HG03342 (cell line): ENCODE data around the gene PAX5.
A peak's percentile ranks its signal among the peaks of the same experiment; 100 is the strongest.
"Not testable (repeated sequence)": the region's sequence is repeated elsewhere in the genome, so short reads cannot be mapped to it uniquely, and the experiment has no call there.

ENCODE experiments used
- ATAC-seq: cut with Tn5 transposase; IDR thresholded peaks from one replicate; pipeline ENCODE4 v1.9.1; 2021; ENCODE audit warnings: mild to moderate bottlenecking, moderate library complexity; ENCODE audit not compliant: unreplicated experiment

PAX5 gene

DNA sequence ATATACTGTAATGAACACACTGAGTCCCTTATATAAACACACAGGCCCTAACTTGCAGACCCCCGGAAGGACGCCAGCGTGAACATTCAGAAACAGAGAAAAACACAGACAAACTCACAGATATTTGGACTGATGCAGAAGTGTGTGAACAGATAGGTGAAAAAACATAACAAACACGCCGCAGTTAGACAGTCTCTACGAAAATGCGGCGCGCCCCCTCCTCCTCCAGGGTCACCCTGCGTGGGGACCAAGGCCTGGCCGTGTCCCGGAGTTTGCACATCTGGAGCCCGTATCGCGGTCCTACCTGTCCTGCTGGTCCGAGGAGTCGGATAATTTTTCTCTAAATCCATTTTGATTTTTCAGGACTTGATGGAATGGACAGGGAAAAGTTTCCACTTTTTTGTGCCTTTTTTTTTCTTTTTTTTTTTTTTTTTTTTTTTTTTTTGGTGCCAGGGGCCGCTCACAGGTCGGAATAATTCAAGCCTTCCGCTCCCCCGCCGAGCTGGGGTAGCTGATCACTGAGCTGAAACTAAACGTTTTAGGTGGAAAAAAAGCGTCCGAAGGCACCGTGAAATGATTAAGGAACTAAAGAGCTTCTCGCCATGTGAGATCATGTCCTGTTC lies at the start of gene PAX5:
Gene PAX5, minus strand, starts transcription at position 587 of the 623 bp plus-strand sequence. Its CDS starts 237 bp downstream, at position 350.
- ATAC-seq: no peak

DNA sequence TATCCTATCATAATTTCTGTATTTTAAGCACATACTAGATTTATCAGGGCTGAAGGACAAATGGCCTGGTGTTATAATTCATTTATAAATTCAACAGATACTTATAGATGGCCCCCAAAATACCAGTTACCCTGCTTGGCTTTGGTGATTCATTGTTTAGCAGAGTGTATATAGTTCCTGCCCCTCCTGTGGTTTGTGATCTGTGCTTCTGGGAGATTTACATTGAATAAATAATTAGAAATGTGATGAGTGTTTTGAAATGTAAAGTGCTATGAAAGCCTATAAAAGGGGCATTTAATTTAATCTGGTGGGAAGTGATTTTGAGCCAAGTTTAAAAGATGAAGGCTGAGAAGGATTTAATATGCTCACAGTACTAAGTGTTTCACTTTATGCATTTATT lies 49.6 kb upstream of the PAX5 start:
- ATAC-seq: no peak

DNA sequence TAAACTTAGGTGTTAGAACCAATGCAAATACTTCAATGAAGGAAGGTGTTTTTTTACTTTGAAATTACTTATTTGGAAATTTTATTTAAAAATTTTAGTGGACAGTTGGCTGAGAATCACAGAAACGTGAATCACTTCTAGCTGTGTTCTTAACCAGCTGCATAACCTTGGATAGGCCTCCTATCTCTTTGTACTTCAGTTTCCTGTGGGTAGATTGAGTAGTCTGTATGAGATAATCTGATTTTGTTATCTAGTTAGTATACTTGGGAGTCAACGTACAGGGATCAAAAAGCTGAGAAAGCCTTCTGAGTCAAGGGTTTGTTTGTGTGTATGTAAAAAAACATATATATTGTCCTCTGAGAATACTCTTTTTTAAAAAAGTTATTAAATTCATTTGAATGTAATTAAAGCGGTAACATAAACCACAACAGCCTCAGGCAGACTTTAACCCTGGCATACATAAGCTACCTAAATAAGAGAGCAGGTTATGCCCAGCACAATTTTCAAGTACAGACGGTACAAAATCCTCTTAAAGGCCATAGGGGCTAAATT lies 48.2 kb upstream of the PAX5 start:
- no peak for ATAC-seq

DNA sequence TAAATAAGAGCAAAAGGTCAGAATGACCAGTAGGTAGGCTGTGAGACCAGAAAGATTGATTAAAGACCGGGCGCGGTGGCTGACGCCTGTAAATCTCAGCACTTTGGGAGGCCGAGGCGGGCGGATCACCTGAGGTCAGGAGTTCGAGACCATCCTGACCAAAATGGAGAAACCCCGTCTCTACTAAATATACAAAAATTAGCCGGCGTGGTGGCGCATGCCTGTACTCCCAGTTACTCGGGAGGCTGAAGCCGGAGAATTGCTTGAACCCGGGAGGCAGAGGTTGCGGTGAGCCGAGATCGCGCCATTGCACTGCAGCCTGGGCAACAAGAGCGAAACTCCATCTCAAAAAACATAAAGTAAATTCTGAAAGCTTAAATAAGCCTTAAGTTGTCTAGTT lies 47.4 kb upstream of the PAX5 start:
- not testable (repeated sequence) for ATAC-seq

DNA sequence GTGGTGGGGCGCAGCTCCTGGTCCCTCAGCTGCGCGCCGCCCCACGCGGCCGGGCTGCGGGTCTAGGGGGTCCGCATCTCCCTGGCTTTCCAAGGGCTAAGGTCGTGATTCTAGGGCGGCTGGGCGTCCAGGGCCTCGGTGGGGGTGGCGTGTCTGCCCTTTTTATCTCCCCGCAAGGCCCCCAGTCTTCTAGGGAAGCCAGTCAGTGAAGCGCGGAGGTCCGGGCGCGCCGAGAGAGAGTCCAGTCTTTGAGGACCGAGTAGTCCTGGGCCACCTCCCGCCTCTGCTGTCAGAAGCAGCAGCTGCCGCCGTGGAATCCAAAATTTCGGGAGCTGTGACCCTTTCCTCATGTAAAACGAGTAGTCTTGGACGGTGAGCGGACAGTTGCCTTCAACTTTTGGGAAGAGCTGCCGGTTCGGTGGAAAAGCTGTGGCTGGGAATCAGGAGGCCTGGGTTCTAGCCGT lies 46.1 kb upstream of the PAX5 start:
- peak; percentile 10 for ATAC-seq

DNA sequence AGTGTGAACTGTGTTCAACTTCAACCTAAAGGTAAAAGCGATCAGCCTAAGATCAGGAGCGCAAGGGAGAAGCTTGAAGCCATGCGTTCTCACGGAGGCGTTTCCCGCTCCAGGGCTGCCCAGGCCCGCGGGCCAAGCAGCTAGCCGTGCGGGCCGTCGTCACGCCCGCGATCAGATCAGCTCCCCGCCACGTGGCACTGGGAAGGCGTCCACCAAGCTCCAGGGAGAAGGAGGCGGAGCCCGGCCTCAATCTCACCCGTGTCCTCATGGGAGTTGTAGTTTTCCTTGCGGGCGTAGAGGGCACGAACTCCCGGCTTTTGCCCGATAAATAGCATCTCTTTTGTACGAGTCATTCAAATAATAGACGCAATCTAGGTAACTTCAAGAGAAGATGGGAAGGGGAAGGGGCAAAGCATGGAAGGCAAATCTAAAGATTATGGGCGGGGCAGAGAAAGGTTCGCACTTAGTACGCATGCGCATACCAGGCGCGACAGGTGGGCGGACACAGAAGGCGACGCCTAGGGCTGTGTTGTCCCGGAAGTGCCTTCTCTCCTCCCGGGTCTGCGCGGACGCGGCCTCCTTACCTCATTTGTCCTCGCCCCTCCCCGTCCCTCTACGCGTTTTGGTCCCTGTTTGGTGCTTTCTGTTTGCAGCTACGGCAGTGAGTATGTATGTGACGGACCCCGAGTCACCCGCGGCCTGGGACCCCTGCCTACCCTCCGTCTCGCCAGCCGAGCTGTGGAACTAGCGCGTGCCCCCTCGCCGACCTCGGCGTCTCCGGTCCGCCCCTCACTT lies 45.5 kb upstream of the PAX5 start:
- ATAC-seq: peak; percentile 90

DNA sequence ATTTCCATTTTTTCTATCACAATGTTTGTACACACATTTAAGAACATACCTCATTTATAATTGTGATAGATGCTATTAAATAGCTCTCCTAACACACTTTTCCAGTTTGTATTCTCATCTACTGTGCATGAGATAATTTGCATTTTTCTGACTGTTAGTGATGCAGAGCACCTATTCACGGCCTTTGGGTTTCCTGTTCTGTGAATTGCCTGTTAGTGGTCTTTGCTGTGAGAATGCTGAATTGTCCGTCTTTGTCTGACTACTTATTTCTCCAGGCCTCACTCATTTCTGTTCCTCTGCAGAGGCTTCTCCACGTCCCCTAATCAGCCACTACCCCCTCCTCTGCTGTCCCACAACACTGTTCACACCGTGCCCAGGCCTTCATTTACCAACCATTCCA lies 40.7 kb upstream of the PAX5 start:
- not testable (repeated sequence) for ATAC-seq

DNA sequence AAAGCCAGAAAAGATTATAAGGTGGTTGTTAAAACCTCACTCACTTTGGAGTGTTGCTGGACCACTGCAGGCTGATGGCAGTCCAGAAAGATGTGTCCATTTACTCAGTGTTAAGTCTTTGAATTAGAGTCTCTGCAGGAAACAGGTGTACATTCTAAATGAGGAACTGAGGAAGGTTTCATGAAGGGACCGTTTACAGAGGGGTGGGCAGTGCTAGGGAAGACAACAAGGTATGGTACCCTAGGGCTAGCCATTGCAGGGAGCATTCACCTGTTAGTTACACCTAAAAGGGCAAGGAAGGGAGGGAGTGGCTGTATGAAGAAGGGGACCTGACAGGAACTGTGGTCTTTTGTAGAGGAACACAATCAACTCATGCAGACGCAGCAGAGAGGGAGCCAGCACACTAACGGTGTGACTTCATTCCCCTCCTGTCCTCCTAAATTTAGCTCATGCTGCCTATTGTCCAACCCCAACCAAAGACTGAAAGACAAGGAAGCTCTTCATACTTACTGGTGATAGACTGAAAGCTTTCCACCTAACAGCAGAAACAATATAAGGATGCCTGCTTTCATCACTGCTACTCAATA lies 32.2 kb upstream of the PAX5 start:
- ATAC-seq: peak; percentile 69

DNA sequence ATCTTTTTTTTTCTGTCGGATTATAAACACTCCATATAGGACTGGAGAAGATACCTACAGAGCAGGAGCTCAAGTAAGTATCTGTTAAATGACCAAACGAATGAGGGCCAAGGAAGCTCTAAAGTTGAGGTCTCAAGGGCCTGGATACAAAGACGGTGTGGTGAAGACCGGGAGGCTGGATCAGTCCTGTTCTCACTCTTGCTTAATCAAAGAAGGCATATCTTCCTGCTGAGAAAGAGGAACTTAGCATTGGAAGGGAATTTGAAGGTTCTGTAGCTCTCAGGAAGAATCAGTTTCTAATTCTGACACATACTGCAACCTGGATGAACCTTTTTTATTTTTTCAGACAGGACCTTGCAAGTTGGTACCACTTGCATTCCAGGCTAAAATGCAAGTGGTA lies 28.3 kb upstream of the PAX5 start:
- ATAC-seq: no peak

DNA sequence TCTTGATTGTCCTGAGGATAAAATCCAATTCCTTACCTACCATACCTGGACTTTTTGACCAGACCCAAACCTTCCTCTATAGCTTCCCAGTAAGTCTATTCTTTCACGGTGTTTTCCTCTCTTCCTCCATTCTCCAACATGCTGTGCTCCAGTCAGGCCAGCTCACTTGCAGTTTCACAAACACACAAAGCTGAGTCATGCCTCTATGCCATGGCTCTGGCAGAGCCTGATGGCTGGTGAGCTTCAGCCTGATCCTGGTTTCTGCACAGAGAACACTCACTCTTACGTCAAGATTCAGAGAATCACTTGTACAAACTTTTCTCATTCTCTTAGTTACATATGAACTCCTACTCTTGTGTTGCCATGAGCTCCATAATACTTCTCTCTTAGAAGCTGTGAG lies 27.7 kb upstream of the PAX5 start:
- no peak for ATAC-seq

DNA sequence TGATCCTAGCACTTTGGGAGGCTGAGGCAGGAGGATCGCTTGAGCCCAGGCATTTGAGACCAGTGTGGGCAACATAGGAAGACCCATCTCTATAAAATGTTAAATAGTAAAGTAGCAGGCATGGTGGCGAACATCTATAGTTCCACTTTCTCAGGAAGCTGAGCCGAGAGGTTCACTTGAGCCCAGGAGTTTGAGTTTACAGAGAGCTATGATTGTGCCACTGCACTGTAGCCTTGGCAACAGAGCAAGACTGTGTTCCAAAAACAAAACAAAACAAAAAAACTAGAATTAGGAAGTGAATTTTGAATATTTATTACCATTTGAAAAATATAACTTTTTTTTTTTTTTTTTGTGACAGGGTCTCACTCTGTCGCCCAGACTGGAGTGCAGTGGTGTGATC lies 26.8 kb upstream of the PAX5 start:
- ATAC-seq: no peak

DNA sequence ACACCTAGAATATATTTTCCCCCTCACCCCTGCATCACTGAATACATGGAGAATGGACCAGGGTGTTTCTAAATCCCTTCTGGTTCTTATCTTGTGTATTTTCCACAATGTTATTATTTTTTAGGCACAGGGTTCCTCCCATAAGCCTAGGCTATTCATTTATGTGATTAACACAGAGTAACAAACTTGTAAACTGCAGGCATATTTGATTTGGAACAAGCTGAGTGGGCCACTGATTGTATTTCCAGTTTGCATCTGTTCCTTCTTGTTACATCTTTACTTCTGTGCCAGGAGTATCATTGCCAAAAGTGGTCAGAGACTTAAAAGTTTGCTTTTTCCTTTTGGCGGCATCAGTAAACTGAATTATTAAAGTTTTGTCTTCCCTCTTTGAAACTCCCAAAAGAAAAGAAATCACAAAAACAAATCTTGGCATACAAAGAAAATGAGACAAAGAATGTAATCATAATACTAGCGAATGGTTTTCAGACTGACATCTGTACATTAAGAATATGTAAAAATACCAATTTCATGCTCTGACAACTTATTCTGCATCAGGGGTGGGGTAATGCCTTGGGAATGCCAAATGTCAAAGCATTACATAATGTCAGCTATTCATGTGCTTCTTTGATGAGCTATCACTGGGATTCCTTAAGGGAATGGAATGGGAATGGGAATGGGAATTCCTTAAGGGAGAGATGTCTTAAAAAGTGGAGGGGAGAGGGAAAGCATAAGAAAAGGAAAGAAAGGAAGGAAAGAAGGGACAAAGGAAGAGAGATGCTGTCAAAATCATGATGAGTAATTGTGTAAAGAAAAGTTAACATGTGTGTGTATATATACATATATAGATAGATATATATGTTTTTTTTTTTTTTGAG lies 22.2 kb upstream of the PAX5 start:
- ATAC-seq: no peak

DNA sequence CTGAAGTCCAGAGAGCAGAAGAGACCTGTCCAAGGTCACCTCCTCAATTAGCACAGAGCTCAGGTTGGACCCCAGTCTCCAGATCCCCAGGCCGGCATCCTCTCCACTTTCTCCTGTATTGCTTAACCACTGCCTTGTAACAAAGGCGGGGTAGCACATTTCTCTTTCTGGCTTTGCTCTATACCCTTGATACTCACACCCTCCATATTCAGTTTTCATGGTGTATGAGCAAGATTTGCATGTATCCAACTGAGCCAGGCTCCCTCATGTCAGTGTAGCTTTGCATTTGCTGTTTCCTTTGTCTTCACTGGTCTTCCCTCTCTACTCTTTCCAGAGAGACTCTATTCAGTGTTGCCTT lies 20.3 kb upstream of the PAX5 start:
- not testable (repeated sequence) for ATAC-seq

DNA sequence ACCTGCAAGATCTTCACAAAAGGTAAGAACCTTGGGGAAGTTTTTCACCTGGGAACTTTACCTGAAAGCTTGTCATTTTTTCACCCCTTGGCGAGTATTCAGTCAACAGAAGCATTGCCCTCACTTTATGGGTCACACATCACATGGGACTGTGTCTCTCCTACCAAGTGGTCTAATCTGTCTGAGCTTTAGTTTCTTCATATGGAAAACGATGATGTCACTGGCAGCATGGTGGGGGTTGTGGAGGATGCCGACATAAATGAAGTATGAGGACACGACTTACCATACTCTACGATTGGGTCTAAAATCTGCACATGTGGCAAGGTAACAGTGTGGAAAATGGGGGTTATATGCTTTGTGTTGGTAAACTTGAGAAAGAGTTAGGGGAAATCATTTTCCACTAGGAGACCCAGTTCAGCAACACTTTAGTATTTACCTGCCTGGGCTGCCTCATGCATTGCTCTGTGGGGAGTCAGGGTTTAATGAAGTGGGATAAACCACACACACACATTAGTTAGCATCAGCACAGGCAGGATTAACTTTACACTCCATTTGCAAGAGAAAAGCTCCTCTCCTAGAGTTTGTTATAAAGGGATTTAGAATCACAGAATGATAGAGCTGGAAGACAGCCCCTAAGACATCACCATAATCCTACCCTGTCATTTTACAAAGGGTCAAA lies 19.8 kb upstream of the PAX5 start:
- ATAC-seq: no peak

DNA sequence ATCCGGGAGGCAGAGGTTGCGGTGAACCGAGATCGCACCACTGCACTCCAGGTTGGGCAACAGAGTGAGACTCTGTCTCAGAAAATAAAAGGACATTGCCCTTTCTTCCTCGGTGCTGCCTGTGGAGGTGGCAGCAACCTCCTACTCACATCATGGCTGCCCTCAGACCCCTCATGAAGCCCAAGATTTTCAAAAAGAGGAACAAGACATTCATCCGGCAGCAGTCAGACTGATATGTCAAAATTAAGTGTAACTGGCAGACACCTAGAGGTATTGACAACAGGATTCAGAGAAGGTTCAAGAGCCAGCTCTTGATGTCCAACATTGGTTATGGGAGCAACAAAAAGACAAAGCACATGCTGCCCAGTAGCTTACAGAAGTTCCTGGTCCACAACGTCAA lies 12.6 kb upstream of the PAX5 start:
- ATAC-seq: no peak

DNA sequence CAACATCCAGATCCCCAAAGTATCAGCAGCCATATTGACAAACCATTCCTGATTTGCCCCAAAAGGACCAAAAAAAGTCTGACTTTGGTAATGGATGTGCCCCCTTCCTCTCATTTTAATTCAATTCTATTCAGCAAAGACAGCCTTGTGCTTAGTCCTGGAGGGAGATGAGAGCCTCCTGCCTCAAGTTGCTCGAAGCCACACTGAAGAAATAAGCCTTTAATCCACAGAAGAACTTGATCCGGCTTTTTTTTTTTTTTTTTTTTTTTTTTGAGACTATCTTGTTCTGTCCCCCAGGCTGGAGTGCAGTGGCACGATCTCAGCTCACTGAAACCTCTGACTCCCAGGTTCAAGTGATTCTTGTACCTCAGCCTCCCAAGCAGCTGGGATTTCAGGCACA lies 8.4 kb upstream of the PAX5 start:
- no peak for ATAC-seq

DNA sequence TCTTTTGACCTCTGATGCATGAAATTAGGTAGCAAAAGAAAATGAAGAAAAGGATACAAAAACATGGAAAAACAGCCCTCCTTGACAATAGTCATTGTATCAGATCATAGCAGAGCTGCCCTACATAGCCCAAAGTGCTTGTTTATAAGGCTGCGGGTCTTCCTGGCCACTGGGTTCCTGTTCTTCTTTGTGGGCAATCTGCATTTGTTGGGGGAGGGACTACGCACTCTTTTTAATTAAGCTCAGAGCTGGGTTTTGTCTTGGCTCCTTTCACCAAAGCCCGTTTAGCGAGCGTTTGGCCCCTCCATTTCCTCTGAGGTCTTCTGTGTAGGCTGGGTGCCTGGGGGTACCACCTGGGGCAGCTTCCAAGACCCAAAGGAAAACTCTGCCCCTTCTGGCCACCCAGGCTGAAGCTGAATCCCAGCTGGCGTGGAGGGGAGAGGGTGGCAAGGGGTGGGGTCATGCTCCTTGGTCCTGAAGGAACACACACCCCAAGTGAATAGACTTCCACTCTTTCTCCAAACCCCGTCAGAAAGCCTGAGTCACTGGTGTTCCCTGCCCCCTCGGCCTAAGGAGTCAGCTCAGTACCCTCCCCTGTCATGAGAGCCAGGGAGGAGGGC lies 6.5 kb upstream of the PAX5 start:
- no peak for ATAC-seq

DNA sequence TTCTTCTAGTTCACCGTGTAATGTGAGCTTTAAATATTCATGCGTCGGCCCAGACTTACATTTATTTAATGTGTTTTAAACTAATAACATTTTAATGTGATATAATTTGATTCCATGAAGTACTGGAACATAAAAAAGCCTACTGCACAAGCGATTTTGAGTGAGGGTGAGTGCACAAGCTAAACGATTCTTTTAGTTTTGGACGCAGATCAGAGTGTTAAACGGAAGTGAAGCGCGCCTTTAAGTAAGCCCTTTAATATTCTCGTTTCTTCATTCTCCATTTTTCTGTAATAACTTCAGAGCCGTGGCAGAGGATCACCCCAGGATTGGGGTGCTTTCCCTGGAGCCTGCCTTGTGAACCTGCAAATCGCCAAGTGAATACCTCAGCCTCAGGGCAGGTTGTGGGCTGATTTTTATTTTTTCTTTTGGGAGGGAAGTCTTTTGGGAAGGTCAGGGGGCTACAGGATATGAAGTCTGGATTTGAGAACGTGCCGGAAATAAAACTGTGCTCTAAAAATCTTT lies 4.9 kb upstream of the PAX5 start:
- no peak for ATAC-seq

DNA sequence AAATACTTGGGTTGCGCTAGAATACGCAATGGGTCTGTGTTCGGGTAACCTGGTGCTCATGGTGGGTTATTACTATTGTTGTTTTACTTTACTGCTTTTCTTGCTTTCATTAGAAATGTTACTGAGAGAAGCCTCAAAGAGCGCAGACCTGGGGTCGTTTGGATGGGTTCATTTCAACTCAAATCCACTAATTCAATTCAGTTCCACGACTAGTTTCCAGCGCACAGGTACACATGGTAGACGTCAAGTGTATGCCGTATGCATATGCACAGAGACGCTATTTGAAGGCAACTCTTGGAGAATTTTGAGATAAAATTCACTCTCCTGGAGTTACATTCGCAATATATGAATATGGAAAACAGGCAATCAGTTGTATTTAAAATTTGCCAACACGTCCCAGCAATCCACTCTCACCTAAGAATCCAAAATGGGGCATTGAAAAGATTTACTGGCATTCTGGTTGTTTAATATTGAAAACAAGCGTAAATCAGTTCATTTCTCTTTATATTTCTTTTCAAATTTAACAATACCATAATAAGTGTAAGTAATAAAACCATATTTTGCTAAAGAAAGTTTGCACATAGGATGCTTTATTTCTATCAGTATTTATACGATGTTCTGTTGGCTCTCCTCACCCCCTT lies 4.4 kb upstream of the PAX5 start:
- no peak for ATAC-seq
